GM18858 (cell line): ENCODE data around the gene SLC8A3.

Source experiments
- ATAC-seq: cut with Tn5 transposase; IDR thresholded peaks from one replicate; pipeline ENCODE4 v1.9.1; 2021; ENCODE audit not compliant: unreplicated experiment

The SLC8A3 gene

GRCh38 chr14:70029296-70030132 is 159.2 kb downstream of the SLC8A3 start:
- no peak for ATAC-seq

DNA sequence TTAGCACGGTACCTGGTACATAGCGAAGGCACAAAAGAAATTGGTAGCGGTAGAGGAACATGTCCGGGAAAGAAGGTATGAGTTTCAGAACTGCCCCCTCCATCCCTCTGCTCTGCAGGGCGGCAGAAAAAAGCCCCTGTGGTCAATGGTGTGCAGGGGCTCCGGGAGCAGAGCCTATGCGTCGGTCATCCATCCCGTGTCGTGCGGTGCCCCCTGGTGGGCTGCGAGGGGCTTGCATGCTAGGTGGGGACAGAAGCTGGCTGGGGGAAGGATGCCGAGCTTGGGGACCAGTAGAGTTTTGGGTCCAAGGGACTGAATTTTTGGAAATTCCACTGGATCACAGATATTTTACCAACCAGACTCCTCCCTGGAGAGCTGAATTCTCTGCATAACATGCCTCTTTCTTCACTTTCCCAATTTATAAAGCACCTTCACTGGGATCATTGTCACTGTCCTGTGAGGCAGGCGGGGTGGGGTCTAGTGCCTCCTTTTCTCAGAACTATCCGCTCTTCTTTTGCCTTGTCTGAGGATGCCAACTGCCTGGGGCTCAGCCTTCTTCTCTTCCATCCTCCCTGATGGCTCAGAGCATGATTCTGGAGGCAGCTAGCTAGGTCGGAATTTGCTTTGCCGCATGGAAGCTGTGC is 160.8 kb downstream of the SLC8A3 start:
- ATAC-seq, result no peak

DNA sequence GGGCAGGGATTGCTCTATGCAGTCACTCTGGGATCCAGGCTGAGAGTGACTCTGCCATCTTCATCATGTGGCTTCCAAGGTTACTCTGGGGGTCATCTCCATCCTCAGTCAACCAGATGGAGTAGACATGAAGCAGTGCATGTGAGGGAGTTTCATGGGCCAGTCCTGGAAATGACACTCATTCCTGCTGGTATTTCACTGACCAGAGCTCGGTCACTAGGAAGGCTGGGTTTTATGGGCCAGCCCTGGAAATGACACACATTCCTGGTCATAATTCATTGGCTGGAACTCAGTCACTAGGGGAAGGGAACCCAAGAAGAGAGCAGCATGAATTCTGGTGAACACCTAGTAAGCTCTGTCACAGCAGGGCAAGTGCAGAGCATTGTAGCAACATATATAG is 164.9 kb downstream of the SLC8A3 start:
- ATAC-seq, result no peak

DNA sequence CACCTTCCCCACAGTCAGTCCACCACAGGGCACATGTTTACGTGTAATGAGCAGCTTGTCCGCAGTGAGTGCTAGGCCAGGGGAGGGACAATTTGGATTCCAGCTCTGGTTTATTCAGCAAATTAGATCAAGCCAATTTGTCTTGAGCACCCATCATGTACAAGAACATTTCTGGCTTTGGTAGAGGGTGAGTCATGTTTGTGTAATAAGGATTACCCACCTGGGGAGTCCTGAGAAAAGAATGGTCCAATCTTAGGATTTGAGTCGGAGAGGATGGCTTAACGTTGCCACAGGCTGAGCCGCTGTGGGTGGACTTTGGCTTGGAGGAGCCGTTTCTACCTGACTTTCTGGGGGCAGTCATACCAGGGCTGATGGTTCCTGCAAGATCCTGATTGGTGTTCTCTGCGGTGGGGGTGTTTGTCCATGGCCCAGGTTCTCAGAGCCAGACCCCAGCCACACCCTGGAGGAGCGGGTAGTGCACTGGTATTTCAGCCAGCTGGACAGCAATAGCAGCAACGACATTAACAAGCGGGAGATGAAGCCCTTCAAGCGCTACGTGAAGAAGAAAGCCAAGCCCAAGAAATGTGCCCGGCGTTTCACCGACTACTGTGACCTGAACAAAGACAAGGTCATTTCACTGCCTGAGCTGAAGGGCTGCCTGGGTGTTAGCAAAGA is 165.8 kb downstream of the SLC8A3 start:
- ATAC-seq, result no peak

DNA sequence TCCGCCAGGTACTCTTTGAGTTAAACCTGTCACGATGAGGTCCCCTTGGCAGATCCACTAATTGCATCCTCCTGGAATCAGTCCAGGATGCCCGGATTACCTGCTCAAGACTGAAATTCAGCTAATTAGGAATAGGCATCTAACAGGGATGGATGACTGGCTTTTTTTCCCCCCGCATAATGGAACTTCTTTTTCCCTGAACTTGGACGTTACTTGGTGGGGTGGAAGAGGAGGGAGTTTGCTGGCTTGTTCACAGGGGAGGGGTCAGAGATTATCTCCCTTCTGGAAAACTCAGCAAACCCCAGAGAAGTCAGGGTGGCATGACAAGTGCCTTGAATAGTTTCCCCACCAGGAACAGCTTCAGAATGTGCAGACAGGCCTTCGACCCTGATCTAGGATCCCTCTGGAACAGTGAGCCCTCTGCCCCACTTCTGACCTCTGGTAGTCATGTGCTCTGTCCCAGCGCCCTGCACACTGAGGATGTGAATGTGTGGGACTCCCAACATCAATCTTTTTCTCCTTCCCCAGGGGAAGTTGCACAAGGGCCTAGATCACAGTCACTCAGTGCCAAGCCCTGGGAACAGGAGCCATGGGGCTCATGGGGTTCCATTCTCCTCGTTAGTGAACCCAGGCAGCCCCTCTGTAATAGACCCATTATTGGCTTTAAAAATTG is 167.1 kb downstream of the SLC8A3 start:
- ATAC-seq, result no peak

DNA sequence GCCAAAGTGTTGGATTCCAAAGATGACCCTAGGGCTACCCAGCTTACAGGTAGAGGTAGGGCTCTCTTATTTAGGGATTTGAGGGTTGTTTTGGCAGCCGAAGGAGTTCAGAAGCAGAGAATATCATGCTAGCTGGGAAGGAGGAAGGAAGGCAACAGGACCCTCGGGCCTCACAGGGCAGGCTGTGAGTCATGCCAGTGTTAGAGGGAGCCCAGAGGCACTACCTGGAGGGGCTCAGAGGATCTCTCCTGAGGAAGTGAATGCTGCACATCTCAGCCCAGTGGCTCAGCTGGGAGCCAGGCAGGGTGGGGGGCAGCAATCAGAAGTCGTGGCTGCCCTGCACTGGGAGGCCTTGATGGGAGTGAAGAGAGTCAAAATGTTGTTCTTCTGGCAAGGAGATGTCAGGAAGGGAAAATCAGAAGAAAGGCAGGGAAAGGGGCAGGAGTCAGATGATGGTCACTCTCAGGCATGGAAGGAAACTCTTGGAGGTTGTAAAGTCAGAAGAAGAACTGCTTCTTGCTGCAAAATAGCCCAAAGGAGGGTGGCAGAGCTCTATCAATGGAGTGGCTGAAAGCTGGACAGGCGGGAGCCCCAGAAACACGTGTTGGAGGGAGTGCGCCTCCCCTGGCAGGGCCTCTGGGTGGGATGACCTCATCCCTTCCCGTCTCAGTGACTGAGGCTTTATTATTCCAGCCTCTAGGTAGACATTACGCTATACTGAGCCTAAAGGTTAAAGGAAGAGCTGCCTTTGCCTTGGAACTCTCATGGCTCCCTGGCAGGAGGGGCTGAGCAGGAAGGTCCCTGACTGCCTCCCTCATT is 168.2 kb downstream of the SLC8A3 start:
- no peak for ATAC-seq

DNA sequence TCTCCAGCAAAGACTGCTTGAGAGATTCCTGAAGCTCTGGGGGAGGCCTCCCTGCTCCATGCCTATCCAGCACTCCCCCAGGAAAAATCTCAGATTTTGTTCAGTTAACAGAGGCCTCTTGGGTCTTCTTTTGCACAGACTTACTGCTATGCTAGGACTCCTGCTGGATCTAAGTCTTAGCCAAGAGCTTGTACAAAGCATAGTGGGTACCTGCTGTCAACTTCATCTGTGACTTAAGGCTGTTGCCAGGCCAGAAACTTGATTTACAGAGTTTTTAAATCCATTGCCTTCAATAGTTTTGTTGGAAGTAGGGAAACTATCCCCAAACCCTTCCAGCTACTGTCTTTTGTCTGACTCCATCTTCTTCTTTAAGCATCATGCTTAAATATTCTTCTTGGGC is 169.1 kb downstream of the SLC8A3 start:
- ATAC-seq, result no peak

DNA sequence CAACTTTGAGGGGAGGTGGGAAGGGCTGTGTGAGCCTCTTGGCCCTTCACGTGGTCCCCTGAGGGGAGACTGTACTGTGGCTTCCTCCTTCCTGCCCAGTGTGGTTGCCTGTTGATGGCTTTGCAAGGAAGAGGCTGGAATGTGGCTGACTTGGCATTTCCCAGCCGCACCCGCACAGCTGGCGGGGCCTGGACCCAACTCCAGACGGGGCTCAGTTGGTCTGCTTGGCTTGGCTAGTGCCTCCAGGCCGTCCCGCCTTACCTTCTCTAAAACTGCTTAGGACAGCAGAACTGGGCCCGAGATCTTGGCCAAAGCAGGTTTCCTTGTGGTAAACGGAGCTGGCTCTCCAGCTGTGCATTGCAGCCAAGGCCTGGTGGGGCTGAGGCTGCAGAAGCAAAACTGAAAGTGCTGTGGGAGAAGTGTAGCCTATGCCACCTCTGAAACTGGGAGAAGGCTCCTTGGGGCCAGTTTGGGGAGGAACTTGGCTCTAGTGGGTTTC is 170.0 kb downstream of the SLC8A3 start:
- ATAC-seq, result no peak

DNA sequence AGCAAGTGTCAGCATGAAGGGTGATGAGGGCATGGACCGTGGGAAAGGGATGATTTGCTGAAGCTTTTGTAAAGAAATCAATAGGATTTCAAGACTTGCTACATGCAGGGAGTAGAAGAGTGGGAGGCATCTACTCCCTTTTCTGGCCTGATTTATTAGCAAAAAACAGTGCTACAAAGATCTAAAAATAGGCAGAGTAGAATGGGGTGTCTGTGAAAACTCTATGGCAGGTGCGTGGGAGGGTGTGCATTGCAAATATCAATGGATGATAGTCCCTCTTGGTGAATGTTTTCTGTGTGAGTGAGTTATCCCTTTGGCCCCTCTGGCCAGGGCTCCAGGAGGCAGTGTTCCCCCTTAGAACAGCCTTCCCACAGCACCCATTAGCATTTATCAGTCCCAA is 170.5 kb downstream of the SLC8A3 start:
- no peak for ATAC-seq

DNA sequence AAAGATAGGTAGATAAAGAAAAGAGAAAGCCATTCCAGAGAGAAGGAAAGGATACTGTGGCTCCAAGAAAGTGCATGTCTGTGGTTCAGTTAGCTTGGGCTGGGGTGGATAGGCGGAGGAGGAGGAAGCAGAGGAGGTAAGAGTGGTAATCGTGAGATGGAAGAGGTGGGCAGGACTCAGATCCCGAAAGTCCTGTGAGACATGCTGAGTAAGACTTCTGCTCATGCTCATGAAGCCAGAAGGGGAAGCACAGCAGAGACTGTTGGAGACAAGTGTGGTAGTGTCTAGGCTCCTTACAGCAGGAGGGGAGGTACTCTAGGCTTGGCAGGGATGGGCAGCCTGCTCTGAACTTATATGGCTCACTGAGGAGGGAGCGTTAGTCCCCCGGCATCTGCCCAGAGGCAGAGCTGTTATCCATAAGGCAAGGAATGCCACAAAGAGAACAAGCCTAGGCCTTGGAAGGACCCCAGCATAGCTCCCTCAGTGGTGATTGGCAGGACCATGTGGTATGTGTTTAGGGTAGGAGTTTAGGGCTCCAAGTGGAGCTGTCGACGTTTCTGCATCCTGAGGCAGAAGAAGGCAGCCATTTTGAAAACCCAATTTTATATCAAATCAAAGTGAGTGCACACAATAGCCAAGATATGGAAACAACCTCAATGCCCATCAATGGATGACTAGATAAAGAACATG is 174.2 kb downstream of the SLC8A3 start:
- ATAC-seq, result no peak

DNA sequence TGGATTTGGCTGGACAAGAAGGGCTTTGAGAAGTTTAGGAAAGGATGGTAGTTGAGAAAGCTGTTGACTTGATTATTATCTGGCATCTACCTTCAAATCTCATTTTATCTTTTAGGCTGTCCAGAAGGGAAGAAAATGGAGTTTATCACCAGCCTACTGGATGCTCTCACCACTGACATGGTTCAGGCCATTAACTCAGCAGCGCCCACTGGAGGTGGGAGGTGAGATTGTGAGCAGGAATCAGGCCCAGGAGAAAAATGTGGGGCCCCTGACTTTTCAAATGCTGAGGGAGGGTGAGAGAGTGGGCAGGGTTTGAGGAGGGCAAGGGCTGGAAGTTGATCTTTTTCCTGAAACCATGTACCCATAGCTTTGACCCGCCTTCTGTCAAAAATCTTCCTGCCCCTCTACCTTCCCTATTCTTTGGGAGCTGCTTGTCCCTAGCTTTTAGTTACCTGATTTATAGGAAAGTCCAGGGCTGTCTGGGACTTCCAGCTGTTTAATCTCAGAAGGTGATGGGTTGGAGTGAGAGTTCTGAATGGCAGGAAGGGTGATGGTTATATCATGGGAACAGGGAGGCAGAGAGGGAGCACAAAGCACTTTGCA is 175.4 kb downstream of the SLC8A3 start:
- ATAC-seq, result no peak

DNA sequence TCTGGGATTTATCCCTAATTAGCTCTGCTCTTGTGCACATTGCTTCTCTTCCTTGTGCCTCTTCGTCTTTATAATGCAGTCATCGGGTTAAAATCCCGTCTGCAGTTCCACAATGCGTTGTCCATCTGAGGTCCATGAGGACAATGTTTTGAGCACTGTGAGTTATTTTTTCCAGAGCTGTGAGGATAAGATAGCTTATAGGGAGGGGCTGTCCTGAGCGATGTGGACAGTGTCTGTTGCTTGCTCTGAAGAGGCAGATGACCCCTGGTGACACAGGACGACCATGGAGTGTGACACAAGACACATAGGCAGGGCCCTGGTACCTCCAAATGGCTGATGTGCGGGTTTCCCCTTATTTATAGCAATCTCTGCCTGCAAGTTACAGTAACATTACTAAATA is 177.0 kb downstream of the SLC8A3 start:
- no peak for ATAC-seq

GRCh38 chr14:70011098-70011497 is 177.7 kb downstream of the SLC8A3 start:
- ATAC-seq, result no peak

- no peak for ATAC-seq
These were observed 178.8 kb downstream of the SLC8A3 start for GRCh38 chr14:70009961-70010360.

DNA sequence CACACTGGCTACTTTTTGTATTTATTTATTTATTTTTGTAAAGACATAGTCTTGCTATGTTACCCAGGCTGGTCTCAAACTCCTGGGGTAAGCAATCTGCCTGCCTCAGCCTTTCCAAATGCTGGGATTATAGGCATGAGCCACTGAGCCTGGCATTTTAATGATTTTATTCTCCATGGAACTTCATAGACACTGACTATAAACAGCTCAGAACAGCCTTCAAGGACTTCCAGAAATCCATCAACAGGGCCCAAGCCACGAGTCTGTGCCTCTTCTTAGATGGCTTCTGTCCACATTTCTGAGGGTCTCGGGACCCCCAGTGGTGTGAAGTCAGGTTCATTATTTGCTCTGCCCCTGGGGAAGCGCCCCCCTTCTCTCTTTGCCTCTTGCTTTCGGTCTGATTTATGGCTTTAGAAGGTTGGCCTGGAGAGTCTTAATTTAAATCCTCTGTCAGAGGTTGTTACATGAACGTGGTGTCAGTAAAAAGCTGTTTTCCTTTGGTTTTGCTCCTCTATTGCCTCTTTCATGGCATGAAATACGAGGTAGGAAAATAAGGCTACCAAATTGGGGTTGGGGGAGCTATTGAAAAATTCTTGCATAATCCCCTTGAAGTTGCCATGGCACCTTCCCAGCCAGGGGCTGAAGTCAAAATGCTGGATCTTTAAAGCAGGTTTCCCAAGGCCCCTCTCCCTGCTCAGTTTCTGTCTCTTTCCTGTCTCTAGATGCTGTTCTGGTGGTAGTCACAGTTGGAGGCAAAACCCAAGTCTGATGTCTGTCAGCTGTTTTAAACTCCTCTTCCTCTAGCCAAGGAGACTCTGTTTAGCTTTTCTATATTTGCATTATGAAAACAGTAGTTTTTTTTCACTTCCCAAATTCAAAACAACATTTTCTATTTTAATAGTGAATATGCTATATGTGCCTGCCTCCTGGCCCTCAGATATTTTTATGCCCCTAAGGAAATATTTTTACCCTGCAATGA is 180.2 kb downstream of the SLC8A3 start:
- no peak for ATAC-seq

DNA sequence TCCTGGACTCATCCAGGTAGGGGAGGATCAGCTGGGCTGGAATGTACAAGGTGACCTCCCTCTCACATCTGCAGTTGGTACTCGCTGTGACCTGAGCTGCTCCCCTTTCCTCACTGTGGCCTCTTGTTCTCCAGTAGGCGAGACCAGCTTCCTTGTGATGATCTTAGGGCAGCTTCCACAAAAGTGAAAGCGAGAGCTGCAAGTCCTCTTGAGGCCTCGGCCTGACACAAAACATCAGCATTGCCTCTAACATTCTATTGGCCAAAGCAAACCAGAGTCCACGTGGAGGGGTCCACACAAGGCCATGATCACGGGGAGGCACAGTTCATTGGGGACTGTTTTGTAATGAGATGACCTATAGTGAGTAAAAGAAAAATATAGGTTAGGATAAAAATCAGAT is 182.1 kb downstream of the SLC8A3 start:
- ATAC-seq, result no peak

DNA sequence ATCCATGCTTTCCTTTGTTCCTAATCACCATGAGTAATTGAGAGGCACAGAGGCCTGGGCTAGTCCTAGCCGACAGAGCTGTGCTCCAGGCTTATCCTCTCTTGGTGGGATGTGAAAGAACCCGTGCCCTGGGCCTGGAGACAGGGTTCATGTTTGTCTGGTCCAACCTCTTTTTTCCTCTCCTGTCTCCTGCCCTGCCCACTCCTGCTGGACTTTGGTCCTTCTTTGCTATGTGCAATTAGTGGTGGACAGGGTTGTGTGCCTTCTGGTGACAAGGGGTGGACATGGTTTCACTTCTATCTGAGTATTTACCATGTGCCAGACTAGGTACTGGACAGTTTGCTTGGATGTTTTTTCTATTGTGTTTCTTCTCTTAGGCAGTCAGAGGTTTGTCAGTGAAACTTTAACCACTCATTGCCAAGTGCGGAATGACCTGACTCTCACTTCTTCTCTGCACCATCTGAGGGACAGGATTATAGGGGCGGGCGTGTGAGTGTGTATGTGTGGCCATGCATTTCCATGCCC is 183.4 kb downstream of the SLC8A3 start:
- no peak for ATAC-seq

DNA sequence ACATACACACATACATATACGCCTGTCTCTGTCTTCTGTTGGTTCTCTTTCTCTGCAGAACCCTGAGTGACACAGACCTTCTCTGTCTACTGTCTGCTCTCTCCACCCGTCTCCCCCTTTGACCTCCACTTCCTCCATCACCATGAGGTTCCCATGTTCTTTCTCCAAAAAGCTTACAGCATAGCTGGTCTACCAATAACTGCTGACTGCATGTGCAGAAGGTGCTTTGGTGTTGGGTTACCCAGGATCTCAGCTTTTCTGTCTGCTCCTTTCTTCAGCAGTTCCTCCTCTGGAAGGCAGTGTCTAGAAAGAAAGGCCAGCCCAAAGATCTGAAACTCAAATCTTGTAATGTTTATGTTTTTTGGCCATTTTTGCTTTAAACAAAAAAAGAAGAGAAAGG is 184.0 kb downstream of the SLC8A3 start:
- ATAC-seq, result no peak
